ENCODE data around the gene ZNF391.
"Not testable (repeated sequence)": the region's sequence is repeated elsewhere in the genome, so short reads cannot be mapped to it uniquely, and the experiment has no call there.

Gene ZNF391

DNA sequence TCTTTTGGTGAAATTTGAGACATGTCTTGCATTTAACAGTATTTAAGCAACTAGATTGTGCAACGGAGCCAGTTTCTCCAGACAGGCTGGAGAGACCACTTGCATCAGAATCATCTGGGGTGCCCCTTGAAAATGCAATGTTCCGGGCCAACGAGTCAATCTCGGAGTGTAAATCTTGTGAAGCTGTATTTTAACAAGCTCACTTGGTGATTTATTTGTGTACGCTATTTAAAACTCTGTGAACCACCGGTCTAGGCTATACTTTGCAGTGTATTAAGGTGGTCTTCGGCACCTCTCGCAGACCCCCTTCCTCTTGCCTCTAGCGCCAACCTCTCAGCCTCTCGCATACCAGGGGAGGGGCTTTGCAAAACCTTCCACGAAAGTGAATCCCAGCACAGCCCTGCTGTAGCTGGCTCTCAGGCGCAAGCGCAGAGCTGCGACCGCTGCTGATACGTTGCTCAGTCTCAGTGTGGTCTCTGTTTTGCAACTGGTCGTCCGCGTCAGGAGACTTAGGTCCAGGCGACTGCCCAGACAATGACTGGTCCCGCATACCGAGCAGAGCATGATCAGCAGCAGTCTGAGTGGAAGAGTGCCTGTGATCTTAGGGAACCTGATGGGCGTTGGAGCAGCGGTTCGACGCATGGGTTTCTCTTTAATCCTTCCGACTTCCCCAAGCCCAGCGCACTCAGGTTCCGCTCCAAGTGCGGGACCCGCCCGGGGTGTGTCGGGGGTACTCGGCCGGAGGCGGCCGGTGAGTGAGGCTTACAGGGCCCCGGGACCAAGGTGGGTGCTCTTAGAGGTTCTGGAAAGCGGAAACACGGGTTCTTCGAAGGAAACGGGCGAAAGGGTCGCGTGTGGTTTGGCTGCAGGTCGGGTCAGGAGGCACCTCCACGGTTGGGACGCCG, at the start of gene ZNF391:
TSS of gene ZNF391 (plus strand) at position 467 of the 905 bp plus-strand sequence. CDS start 11,612 bp downstream, outside the sequence.
- peak; percentile 8 for DNase-seq (ENCODE audit: low read depth)

DNA sequence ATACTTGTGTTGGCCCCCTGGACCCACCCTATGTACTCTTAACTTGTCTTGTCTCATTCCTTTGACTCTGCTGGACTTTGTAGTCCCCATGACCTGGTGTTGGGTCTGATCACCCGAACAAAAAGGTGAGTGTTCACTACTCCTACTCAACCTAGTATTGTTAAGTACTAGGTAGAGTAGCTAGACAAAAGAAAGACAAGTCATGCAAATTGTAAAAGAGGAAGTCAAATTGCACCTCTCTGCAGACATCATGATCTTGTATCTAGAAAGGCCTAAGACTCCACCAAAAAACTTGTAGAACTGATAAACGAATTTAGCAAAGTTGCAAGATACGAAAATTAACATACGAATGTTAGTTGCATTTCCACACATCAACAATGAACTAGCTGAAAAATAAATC, 35.7 kb upstream of the ZNF391 start:
- DNase-seq (ENCODE audit: low read depth): no peak

DNA sequence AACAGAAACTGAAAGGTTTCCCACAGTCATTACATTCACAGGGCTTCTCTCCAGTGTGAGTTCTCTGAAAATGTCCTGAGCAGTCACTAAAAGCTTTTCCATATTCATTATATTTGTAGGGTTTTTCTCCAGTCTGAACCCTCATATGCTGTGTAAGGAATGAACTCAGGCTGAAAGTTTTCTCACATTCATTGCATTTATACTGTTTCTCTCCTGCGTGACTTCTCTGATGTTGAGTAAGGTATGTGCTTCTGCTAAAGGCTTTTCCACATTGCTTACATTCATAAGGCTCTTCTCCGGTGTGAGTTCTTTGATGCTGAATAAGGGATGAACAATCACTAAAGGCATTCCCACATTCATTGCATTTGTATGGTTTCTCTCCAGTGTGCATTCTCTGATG, 29.8 kb upstream of the ZNF391 start:
- no peak for DNase-seq (ENCODE audit: low read depth)

GRCh38 chr6:27359231-27359630, 29.3 kb upstream of the ZNF391 start:
- DNase-seq (ENCODE audit: low read depth): no peak

DNA sequence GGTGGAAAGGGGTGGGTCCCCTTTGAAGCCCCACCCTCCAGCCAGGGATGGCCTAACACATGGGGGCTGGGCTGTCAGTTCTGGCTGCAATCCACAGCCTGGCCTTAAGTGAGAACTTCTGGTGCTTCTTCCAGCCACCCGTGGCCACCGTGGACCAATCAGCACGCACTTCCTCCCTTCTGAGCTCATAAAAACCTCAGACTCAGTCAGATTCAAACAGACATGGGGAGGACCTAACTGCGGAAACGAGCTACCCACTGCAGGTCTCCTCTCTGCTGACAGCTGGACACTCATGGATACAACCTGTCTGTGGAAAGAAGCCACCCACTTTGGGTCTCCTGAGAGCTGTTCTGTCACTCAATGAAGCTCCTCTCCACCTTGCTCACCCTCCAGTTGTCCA, 20.4 kb upstream of the ZNF391 start:
- DNase-seq (ENCODE audit: low read depth): no peak

DNA sequence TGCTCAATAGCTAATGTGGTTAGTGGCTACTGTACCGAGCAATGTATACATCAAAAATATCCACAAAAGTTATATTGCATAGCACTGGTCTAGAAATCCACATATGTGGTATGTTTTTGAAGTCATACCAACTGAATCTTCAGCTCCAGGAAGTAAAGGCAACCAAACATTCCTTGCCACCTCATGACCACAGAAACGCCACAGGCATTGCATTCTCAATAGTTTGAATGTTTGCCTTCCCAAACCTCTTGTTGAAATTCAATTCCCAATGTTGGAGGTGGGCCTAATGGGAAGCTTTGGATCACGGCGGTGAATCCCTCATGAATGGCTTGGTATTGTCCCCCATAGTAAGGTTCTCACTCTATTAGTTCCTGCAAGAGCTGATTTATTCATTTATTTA, 18.2 kb upstream of the ZNF391 start:
- no peak for DNase-seq (ENCODE audit: low read depth)

GRCh38 chr6:27374824-27375612, 13.5 kb upstream of the ZNF391 start:
- DNase-seq (ENCODE audit: low read depth): peak; percentile 43

- DNase-seq (ENCODE audit: low read depth): no peak
These were observed 12.9 kb upstream of the ZNF391 start for GRCh38 chr6:27375613-27376079.

DNA sequence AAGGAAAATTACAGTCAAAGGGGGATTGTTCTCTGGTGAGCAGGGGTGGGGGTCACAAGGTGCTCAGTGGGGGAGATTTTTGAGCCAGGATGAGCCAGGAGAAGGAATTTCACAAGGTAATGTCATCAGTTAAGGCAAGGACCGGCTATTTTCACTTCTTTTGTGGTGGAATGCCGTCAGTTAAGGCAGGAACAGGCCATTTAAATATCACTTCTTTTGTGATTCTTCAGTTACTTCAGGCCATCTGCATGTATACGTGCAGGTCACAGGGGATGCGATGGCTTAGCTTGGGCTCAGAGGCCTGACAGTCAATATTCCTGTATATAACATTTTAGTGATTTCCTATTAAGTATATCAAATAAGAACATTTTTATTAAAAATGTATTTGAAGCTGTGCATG, 10.2 kb upstream of the ZNF391 start:
- DNase-seq (ENCODE audit: low read depth): not testable (repeated sequence)

- DNase-seq (ENCODE audit: low read depth): not testable (repeated sequence)
These were observed 7.6 kb upstream of the ZNF391 start for GRCh38 chr6:27381001-27381400.

DNA sequence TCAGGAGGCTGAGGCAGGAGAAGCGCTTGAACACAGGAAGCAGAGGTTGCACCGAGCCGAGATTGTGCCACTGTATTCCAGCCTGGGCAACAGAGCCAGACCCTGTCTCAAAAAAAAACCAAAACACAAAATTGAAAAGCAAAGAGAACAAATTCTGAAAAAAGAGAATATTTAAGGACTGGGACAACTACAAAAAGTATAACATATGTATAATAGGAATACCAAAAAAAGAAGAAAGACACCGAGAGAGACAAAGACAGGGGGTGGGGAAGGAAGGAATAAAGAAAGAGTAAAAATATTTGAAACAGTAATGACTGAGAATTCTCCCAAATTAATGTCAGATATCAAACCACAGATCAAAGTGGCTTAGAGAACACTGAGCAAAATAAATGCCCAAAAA, 5.5 kb upstream of the ZNF391 start:
- DNase-seq (ENCODE audit: low read depth): no peak

GRCh38 chr6:27383481-27383880, 5.1 kb upstream of the ZNF391 start:
- DNase-seq (ENCODE audit: low read depth): no peak

DNA sequence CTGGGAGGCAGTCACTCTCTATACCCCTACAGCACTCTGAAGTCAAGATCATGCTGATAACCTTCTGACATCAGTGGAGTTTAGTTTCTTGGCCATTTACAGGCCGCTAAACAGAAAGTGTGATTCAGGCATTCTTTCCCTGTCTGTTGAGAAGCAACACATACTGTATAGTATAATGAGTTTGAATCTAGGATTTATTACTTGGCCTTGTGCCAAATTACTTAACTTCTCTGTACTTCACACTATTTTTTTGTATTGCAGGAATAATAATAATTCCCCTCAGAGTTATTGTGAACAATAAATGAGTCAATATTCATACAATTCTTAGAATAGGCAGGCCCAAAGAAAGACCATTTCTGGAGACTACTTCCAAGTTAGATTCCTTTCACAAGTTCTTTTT, 4.1 kb downstream of the ZNF391 start:
- DNase-seq (ENCODE audit: low read depth): no peak

- no peak for DNase-seq (ENCODE audit: low read depth)
These were observed 5.5 kb downstream of the ZNF391 start for GRCh38 chr6:27394073-27394472.

DNA sequence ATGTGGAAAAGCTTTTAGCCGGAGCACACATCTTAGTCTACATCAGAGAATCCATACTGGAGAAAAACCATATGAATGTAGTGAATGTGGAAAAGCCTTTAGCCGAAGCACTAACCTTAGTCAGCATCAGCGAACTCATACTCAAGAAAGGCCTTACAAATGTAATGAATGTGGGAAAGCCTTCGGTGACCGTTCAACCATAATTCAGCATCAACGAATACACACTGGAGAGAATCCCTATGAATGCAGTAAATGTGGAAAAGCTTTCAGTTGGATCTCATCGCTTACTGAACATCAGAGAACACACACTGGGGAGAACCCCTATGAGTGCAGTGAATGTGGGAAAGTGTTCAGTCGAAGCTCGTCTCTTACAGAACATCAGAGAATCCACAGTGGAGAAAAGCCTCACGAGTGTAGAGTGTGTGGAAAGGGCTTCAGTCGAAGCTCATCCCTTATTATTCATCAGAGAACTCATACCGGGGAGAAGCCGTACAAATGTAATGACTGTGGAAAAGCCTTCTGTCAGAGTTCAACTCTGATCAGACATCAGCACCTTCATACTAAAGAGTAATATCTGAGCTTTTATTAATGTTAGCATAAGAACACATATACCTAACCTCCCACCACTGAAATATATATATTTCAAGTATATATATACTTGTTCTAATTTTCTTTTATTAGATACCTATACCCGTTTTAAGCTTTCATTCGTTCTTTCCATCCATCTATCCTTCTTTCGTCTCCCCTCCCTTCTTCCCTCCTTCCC, 12.5 kb downstream of the ZNF391 start:
- DNase-seq (ENCODE audit: low read depth): no peak

GRCh38 chr6:27406085-27406484, 17.5 kb downstream of the ZNF391 start:
- DNase-seq (ENCODE audit: low read depth): no peak

GRCh38 chr6:27407153-27407814, 18.7 kb downstream of the ZNF391 start:
- DNase-seq (ENCODE audit: low read depth): no peak

- DNase-seq (ENCODE audit: low read depth): no peak
These were observed 25.7 kb downstream of the ZNF391 start for GRCh38 chr6:27414300-27414699.

DNA sequence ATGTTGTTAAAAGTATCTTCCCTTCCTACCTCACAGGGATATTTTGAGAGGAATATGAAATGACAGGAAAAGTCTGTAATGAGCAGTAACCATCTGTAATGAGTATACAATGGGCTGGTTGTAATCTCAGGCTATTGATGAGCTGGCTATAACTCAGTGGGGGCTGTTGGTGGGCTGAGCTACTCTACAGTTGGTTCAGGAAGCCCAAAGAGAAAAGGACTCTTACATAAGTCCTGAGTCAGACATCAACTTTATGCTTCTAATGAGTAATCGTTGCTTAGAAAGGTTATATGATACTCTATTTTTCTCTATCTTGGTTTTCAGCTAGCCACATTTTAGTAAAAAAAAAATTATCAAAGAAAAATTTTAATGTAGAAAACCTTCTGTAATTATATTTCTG, 26.4 kb downstream of the ZNF391 start:
- no peak for DNase-seq (ENCODE audit: low read depth)

DNA sequence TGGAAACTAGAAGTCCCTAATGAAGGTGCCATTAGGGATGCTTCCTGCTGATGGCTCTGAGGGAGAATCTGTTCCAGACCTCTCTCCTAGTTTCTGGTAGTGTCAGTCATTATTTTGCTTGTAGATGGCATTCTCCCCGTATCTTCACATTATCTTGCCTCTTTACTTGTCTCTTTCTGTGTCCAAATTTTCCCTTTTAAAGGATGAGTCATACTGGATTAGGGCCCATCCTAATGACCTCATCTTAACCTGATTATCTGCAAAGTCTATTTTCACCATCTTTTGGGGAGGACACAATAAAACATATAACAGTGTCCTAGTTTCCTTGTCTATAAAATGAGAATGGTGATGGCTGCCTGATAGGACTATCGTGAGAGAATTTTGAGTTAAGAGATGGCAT, 27.3 kb downstream of the ZNF391 start:
- no peak for DNase-seq (ENCODE audit: low read depth)

GRCh38 chr6:27419363-27419762, 30.8 kb downstream of the ZNF391 start:
- DNase-seq (ENCODE audit: low read depth): no peak

All from T-helper 22 cell (primary cell).